Immature natural killer cell (primary cell): Measurements from ENCODE around the gene MACROD2. TPM values are rescaled to one million over a fixed set of nuclear protein-coding genes. Genes with fewer than 3 reads are reported as not detected.

Source experiments
- DNase-seq, 3 donors: peaks; one replicate each; pipeline ENCODE4 v3.0.0; 2022; ENCODE audit warnings: mixed read lengths in 1 of 3
- H3K27ac Mint-ChIP-seq, 6 donors: one replicate each; pipeline ENCODE4 v1.8.0; 2020; ENCODE audit warnings: mixed read lengths in 6 of 6, mild to moderate bottlenecking in 5 of 6, inconsistent platforms in 4 of 6, moderate library complexity in 3 of 6
- H3K27me3 Mint-ChIP-seq, 3 donors: one replicate each; pipeline ENCODE4 v1.8.0; 2020 to 2021; ENCODE audit warnings: low read depth in 3 of 3, mild to moderate bottlenecking in 3 of 3, mixed read lengths in 3 of 3, moderate library complexity in 3 of 3, inconsistent platforms in 1 of 3
- H3K36me3 Mint-ChIP-seq, 3 donors: one replicate each; pipeline ENCODE4 v1.8.0; 2020; ENCODE audit warnings: mixed read lengths in 3 of 3, inconsistent platforms in 2 of 3, mild to moderate bottlenecking in 2 of 3
- H3K4me1 Mint-ChIP-seq, 2 donors: one replicate each; pipeline ENCODE4 v1.8.0; 2020; ENCODE audit warnings: inconsistent platforms in 2 of 2, mild to moderate bottlenecking in 2 of 2, mixed read lengths in 2 of 2, moderate library complexity in 1 of 2
- H3K4me3 Mint-ChIP-seq, 5 donors: one replicate each; pipeline ENCODE4 v1.8.0; 2020; ENCODE audit warnings: mild to moderate bottlenecking in 5 of 5, mixed read lengths in 5 of 5, inconsistent platforms in 3 of 5, moderate library complexity in 3 of 5
- H3K9me3 Mint-ChIP-seq, 6 donors: one replicate each; pipeline ENCODE4 v1.8.0; 2020; ENCODE audit warnings: mild to moderate bottlenecking in 6 of 6, mixed read lengths in 6 of 6, inconsistent platforms in 4 of 6, moderate library complexity in 3 of 6
- polyA plus RNA-seq, 3 donors: library from polyadenylated mRNA; unstranded; fragments of 300-500 nt; fragmentation: Illumina TruSeq; gene quantifications; one replicate each; pipeline ENCODE4 v1.2.3, GENCODE V29; 2021

Gene MACROD2
- polyA plus RNA-seq, 3 donors from 2014 or later, result not detected

DNA sequence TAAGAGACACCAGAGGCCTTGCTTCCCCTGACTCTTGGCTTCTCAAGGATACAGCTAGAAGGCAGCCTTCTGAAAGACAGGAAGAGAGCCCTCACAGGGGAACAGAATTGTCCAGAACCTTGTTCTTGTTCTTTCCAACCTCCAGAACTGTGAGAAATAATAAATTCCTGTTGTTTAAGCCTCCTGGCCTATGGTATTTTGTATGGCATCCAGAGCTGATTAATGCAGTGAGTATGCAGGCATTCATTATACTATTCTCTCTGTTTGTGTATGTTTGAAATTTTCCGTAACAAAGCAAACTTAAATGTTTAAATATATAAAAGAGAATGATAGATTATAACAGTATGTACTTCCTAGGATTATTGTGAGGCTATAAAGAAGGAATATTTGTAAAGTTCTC lies 1245.5 kb downstream of the MACROD2 start:
- Mint-ChIP-seq H3K36me3 (peaks cover 0 to 3% (median 0%) of the 10 kb centered on the region in 3 donors), H3K9me3 (peaks cover 2 to 22% (median 6%) of the 10 kb centered on the region in 6 donors), H3K4me1 (no peaks in the 10 kb centered on the region), H3K27me3 (no peaks in the 10 kb centered on the region), H3K4me3 (no peak overlapping the region), H3K27ac (no peak overlapping the region)
- DNase-seq, result no peak

- H3K4me1 Mint-ChIP-seq, result no peaks in the 10 kb centered on the region
- H3K27me3 Mint-ChIP-seq, result no peaks in the 10 kb centered on the region
- peaks cover 0 to 3% (median 0%) of the 10 kb centered on the region in 3 donors for H3K36me3 Mint-ChIP-seq
- no peak overlapping the region for H3K27ac Mint-ChIP-seq
- H3K9me3 Mint-ChIP-seq, result peaks cover 2 to 17% (median 6%) of the 10 kb centered on the region in 6 donors
- no peak overlapping the region for H3K4me3 Mint-ChIP-seq
- no peak for DNase-seq
These were observed 1246.4 kb downstream of the MACROD2 start for GRCh38 chr20:15241681-15242080.

DNA sequence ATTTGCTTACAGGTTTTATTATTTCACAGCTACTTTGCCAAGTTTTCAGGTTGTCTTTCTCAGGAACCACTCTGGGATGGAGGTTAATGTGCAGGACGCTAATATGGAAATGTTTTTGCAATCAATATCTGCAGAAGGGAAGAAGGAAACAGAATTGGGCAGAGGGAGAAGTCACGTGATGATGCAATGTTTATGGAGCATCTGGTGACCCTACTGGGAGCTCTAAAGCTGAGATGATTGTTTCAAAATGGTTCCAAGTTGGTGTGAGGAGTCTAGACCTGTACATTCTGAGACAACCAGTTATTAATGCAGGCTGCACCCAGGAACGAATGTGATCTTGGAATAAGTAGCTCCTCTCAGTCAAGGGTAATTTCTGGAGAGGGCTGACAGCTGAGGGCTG lies 1247.5 kb downstream of the MACROD2 start:
- H3K9me3 Mint-ChIP-seq, result peaks cover 2 to 17% (median 6%) of the 10 kb centered on the region in 6 donors
- no peak overlapping the region for H3K27ac Mint-ChIP-seq
- H3K4me1 Mint-ChIP-seq, result no peaks in the 10 kb centered on the region
- peaks cover 0 to 3% (median 0%) of the 10 kb centered on the region in 3 donors for H3K36me3 Mint-ChIP-seq
- H3K4me3 Mint-ChIP-seq, result no peak overlapping the region
- no peaks in the 10 kb centered on the region for H3K27me3 Mint-ChIP-seq
- no peak for DNase-seq

DNA sequence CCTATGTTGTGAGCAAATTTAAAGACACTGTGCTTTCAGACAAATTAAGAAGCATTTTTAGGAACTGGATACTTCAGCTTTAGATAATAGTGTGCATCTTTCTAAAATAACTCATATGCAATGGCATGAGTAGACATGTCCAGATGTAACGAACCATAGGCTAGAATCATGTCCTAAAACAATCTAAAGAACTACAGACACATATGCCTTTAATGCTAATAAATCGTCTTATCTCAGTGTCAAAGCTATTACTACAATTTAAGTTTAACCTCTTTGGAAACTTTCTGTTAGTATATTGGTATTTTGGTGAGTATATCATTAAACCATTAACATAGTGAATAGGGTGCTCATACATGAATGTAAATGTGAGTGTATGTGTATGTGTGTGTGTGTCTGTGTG lies 1250.6 kb downstream of the MACROD2 start:
- H3K4me1 Mint-ChIP-seq, result no peaks in the 10 kb centered on the region
- peaks cover 0 to 23% (median 8%) of the 10 kb centered on the region in 6 donors for H3K9me3 Mint-ChIP-seq
- no peak for DNase-seq
- peaks cover 0 to 5% (median 5%) of the 10 kb centered on the region in 3 donors for H3K36me3 Mint-ChIP-seq
- no peaks in the 10 kb centered on the region for H3K27me3 Mint-ChIP-seq
- H3K27ac Mint-ChIP-seq, result no peak overlapping the region
- H3K4me3 Mint-ChIP-seq, result no peak overlapping the region

GRCh38 chr20:15248618-15249395 lies 1253.5 kb downstream of the MACROD2 start:
- no peak for DNase-seq
- Mint-ChIP-seq H3K27me3 (no peaks in the 10 kb centered on the region), H3K36me3 (peaks cover 0 to 5% (median 5%) of the 10 kb centered on the region in 3 donors), H3K27ac (no peak overlapping the region), H3K4me3 (no peak overlapping the region), H3K9me3 (peaks cover 0 to 28% (median 6%) of the 10 kb centered on the region in 6 donors), H3K4me1 (no peaks in the 10 kb centered on the region)

DNA sequence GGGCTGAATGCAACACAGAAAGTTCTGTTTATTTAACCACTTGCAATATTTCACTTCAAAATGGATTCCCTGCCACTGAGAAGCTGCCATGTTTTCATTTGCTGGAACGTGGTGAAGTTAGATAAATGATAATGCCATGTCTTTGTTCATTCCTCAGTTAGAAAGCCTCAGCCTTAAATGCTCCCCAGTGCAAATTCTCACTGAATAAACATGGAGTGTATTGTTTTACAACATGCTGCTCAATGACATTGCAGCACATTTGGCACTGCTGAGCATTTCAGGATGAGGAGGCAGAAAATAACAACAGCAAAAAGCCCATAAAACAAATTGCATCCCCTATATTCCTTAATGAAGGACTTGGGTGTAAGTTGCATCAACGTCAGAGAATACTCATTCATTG lies 1255.9 kb downstream of the MACROD2 start:
- Mint-ChIP-seq H3K4me1 (no peaks in the 10 kb centered on the region), H3K4me3 (no peak overlapping the region), H3K36me3 (peaks cover 0 to 5% (median 5%) of the 10 kb centered on the region in 3 donors), H3K27me3 (no peaks in the 10 kb centered on the region), H3K27ac (no peak overlapping the region), H3K9me3 (peaks cover 4 to 36% (median 6%) of the 10 kb centered on the region in 6 donors)
- DNase-seq, result no peak

DNA sequence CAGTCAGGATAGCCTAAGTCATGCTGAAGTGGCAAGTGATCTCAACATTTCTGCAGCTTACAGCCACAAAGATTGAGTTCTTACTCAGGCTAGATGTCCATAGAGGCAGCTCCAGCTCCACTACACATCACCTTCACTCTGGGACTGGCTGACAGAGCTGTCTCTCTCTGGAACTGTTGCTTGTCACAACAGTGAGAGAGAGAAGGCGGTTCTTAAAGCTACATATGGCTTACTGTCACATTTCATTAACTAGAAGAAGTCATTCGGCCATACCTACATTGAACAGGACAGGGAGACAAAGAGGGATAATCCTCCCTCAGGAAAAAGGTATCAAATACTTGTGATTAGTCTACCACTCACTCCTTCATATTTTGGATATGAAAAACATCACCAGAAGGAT lies 1257.0 kb downstream of the MACROD2 start:
- no peaks in the 10 kb centered on the region for H3K27me3 Mint-ChIP-seq
- no peak overlapping the region for H3K4me3 Mint-ChIP-seq
- no peak overlapping the region for H3K27ac Mint-ChIP-seq
- DNase-seq, result no peak
- no peaks in the 10 kb centered on the region for H3K4me1 Mint-ChIP-seq
- H3K36me3 Mint-ChIP-seq, result peaks cover 0 to 5% (median 5%) of the 10 kb centered on the region in 3 donors
- peaks cover 4 to 37% (median 6%) of the 10 kb centered on the region in 6 donors for H3K9me3 Mint-ChIP-seq

- Mint-ChIP-seq H3K4me3 (no peak overlapping the region), H3K9me3 (peaks cover 1 to 33% (median 5%) of the 10 kb centered on the region in 6 donors), H3K27ac (no peak overlapping the region), H3K36me3 (peaks cover 0 to under 1% (median 0%) of the 10 kb centered on the region in 3 donors), H3K27me3 (no peaks in the 10 kb centered on the region), H3K4me1 (no peaks in the 10 kb centered on the region)
- no peak for DNase-seq
These were observed 1258.1 kb downstream of the MACROD2 start for GRCh38 chr20:15253431-15253830.

GRCh38 chr20:15256676-15257568 lies 1261.6 kb downstream of the MACROD2 start:
- H3K9me3 Mint-ChIP-seq, result peaks cover 0 to 28% (median 4%) of the 10 kb centered on the region in 6 donors
- H3K27me3 Mint-ChIP-seq, result no peaks in the 10 kb centered on the region
- DNase-seq, result no peak
- H3K36me3 Mint-ChIP-seq, result no peaks in the 10 kb centered on the region
- H3K4me1 Mint-ChIP-seq, result no peaks in the 10 kb centered on the region
- H3K4me3 Mint-ChIP-seq, result no peak overlapping the region
- no peak overlapping the region for H3K27ac Mint-ChIP-seq

DNA sequence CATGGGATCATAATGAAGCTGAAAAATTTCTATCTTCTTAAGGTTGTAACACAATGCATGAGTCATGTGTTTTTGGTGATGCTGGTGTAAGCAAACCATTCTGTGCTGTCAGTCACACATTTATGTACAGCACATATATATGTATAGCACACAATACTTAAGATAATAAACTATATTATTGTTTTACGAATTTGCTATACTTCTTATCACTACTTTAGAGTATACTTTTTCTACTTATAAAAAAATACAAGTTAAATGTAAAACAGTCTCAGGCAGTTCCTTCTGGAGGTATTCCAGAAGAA lies 1262.2 kb downstream of the MACROD2 start:
- Mint-ChIP-seq H3K36me3 (no peaks in the 10 kb centered on the region), H3K9me3 (peaks cover 0 to 28% (median 4%) of the 10 kb centered on the region in 6 donors)

GRCh38 chr20:15265581-15266309 lies 1270.4 kb downstream of the MACROD2 start:
- Mint-ChIP-seq H3K9me3 (peaks cover 2 to 45% (median 15%) of the 10 kb centered on the region in 6 donors), H3K4me1 (no peaks in the 10 kb centered on the region), H3K4me3 (no peak overlapping the region), H3K27me3 (peaks cover 0 to 3% (median 0%) of the 10 kb centered on the region in 3 donors), H3K27ac (no peak overlapping the region), H3K36me3 (no peaks in the 10 kb centered on the region)
- DNase-seq, result no peak

More for the DNA sequence above, 1262.2 kb downstream of the MACROD2 start:
- no peak for DNase-seq
- Mint-ChIP-seq H3K4me3 (no peak overlapping the region), H3K27ac (no peak overlapping the region), H3K27me3 (no peaks in the 10 kb centered on the region), H3K4me1 (no peaks in the 10 kb centered on the region)

GRCh38 chr20:15267935-15268334 lies 1272.6 kb downstream of the MACROD2 start:
- Mint-ChIP-seq H3K9me3 (peaks cover under 1 to 47% (median 16%) of the 10 kb centered on the region in 6 donors), H3K27me3 (peaks cover 0 to 3% (median 0%) of the 10 kb centered on the region in 3 donors), H3K27ac (no peak overlapping the region), H3K4me1 (no peaks in the 10 kb centered on the region), H3K4me3 (no peak overlapping the region), H3K36me3 (no peaks in the 10 kb centered on the region)
- DNase-seq, result no peak

DNA sequence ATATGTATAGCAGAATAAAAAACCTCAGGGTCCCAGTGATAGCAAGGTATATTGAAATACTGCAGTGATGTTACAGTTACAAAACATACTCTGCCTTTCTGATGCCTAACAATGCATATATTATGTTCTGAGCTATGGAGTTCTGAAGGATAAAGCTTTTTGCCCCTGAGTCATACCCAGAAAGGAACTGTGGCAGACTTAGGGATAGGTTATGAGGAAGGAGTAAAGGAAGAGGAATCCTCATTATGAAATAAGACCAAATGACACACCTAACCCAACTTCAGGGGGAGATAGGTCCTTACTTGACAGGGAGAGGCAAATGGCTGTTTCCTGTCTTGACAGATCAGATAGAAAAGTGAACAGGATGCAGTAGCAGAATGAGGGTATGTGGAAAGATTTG lies 1282.7 kb downstream of the MACROD2 start:
- no peaks in the 10 kb centered on the region for H3K4me1 Mint-ChIP-seq
- H3K36me3 Mint-ChIP-seq, result peaks cover 0 to 3% (median 0%) of the 10 kb centered on the region in 3 donors
- no peaks in the 10 kb centered on the region for H3K27me3 Mint-ChIP-seq
- peaks cover 2 to 34% (median 16%) of the 10 kb centered on the region in 6 donors for H3K9me3 Mint-ChIP-seq
- no peak overlapping the region for H3K4me3 Mint-ChIP-seq
- H3K27ac Mint-ChIP-seq, result no peak overlapping the region
- DNase-seq, result no peak
